GM21526 (cell line): ENCODE data around the gene HYLS1.
"Not testable (repeated sequence)": the region's sequence is repeated elsewhere in the genome, so short reads cannot be mapped to it uniquely, and the experiment has no call there.

Experiments
- ATAC-seq: cut with Tn5 transposase; IDR thresholded peaks from one replicate; pipeline ENCODE4 v1.9.1; 2021; ENCODE audit warnings: moderate library complexity; ENCODE audit not compliant: unreplicated experiment, low FRiP score

The HYLS1 gene

GRCh38 chr11:125902927-125903710, 15.7 kb downstream of the HYLS1 start, which contains the start of gene PUS3:
Gene PUS3, minus strand, starts transcription at chr11:125903206. Its CDS starts 6,922 bp downstream, at chr11:125896284.
- peak; percentile 97 for ATAC-seq

GRCh38 chr11:125903711-125904659, 16.5 kb downstream of the HYLS1 start, which contains the start of gene DDX25:
Gene DDX25, plus strand, starts transcription at chr11:125904508. Its CDS starts 10 bp downstream, at chr11:125904518.
- no peak for ATAC-seq

- ATAC-seq = no peak
Observed at GRCh38 chr11:125904678-125905077, 17.2 kb downstream of the HYLS1 start.

- ATAC-seq = no peak
Observed at GRCh38 chr11:125910226-125910849, 22.9 kb downstream of the HYLS1 start.

GRCh38 chr11:125914601-125915000, 27.1 kb downstream of the HYLS1 start:
- not testable (repeated sequence) for ATAC-seq

- ATAC-seq = no peak
Observed at GRCh38 chr11:125916683-125917347, 29.3 kb downstream of the HYLS1 start.

GRCh38 chr11:125918140-125918840, 30.8 kb downstream of the HYLS1 start:
- no peak for ATAC-seq

GRCh38 chr11:125921042-125921441, 33.6 kb downstream of the HYLS1 start:
- no peak for ATAC-seq

- ATAC-seq = no peak
Observed at GRCh38 chr11:125922156-125922555, 34.7 kb downstream of the HYLS1 start.

- no peak for ATAC-seq
Observed at GRCh38 chr11:125923012-125923579, 35.6 kb downstream of the HYLS1 start.

GRCh38 chr11:125923633-125924032, 36.2 kb downstream of the HYLS1 start:
- ATAC-seq = no peak

- ATAC-seq = no peak
Observed at GRCh38 chr11:125924384-125925007, 37.0 kb downstream of the HYLS1 start.

- ATAC-seq = no peak
Observed at GRCh38 chr11:125925247-125925740, 37.8 kb downstream of the HYLS1 start.

- no peak for ATAC-seq
Observed at GRCh38 chr11:125925804-125926203, 38.3 kb downstream of the HYLS1 start.

- no peak for ATAC-seq
Observed at GRCh38 chr11:125926682-125927081, 39.2 kb downstream of the HYLS1 start.

GRCh38 chr11:125929445-125930075, 42.1 kb downstream of the HYLS1 start:
- no peak for ATAC-seq

GRCh38 chr11:125930076-125930450, 42.6 kb downstream of the HYLS1 start:
- no peak for ATAC-seq

- ATAC-seq = no peak
Observed at GRCh38 chr11:125931116-125931515, 43.6 kb downstream of the HYLS1 start.
